ENCODE data around the gene RCC1. TPM values are rescaled to one million over a fixed set of nuclear protein-coding genes. Genes with fewer than 3 reads are reported as not detected.

The RCC1 gene
- total RNA-seq, 1 donor from 2014 or later = 34.8 TPM

- Histone ChIP-seq H2AFZ (replicated peaks) (no peak overlapping the region), H3F3A (ENCODE audit: low read depth) (no peaks in the 10 kb centered on the region), H4K20me1 (ENCODE audit: low read depth) (no peaks in the 10 kb centered on the region), H3K36me3 (peaks cover 12% of the 10 kb centered on the region), H3K9me3 (ENCODE audit: low read depth) (no peaks in the 10 kb centered on the region), H3K4me3 (no peak overlapping the region), H3K27me3 (no peaks in the 10 kb centered on the region), H3K4me1 (no peaks in the 10 kb centered on the region), H3K4me2 (no peak overlapping the region), H3K27ac (no peak overlapping the region), H3K9ac (no peak overlapping the region), H3K79me2 (ENCODE audit: low read depth) (no peaks in the 10 kb centered on the region)
- H3K27me3 Mint-ChIP-seq (ENCODE audit: insufficient read depth, low read depth) = no peaks in the 10 kb centered on the region
- TF ChIP-seq EZH2phosphoT487 (IDR thresholded peaks at IDR 0.05) (no peak), CTCF (IDR thresholded peaks at IDR 0.05) (no peak), EZH2 (IDR thresholded peaks at IDR 0.05) (no peak)
- no peak overlapping the region for H3K4me3 Mint-ChIP-seq
- H3K27ac Mint-ChIP-seq = no peak overlapping the region
- no peaks in the 10 kb centered on the region for H3K4me1 Mint-ChIP-seq
- no peak for DNase-seq (ENCODE audit: low spot score)
- H3K36me3 Mint-ChIP-seq = peaks cover 24% of the 10 kb centered on the region
- H3K9me3 Mint-ChIP-seq = no peaks in the 10 kb centered on the region
Measured at GRCh38 chr1:28480308-28480707, 25.5 kb upstream of the RCC1 start.

DNA sequence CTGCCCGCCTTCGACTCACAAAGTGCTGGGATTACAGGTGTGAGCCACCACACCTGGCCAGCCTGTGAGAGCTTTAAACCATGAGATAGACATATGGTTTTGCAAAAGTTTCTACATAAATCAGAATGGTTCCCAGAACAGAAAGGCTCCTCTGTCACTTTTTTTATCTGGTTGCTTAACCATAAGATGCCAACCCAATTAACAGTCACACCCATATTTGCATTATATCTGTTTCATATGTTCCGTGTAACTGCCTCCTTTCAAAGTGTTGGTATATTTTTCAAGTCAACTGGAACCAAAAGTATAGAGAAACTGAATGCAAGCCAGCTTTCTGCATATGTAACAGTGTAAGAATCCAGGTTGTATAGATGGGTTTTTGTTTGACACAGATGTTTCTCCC, 23.7 kb upstream of the RCC1 start:
- Mint-ChIP-seq H3K4me1 (no peaks in the 10 kb centered on the region), H3K27ac (no peak overlapping the region), H3K4me3 (no peak overlapping the region), H3K27me3 (ENCODE audit: insufficient read depth, low read depth) (no peaks in the 10 kb centered on the region), H3K36me3 (peaks cover 20% of the 10 kb centered on the region), H3K9me3 (no peaks in the 10 kb centered on the region)
- H4K20me1 ChIP-seq (ENCODE audit: low read depth) = no peaks in the 10 kb centered on the region
- DNase-seq (ENCODE audit: low spot score) = no peak
- H3K4me1 ChIP-seq = no peaks in the 10 kb centered on the region
- H3K27ac ChIP-seq = no peak overlapping the region
- H2AFZ ChIP-seq (replicated peaks) = no peak overlapping the region
- H3K9me3 ChIP-seq (ENCODE audit: low read depth) = no peaks in the 10 kb centered on the region
- no peak overlapping the region for H3K9ac ChIP-seq
- no peaks in the 10 kb centered on the region for H3F3A ChIP-seq (ENCODE audit: low read depth)
- H3K79me2 ChIP-seq (ENCODE audit: low read depth) = no peaks in the 10 kb centered on the region
- H3K4me2 ChIP-seq = no peak overlapping the region
- TF ChIP-seq EZH2 (IDR thresholded peaks at IDR 0.05) (no peak), CTCF (IDR thresholded peaks at IDR 0.05) (no peak), EZH2phosphoT487 (IDR thresholded peaks at IDR 0.05) (no peak)
- H3K27me3 ChIP-seq = no peaks in the 10 kb centered on the region
- H3K36me3 ChIP-seq = peaks cover 12% of the 10 kb centered on the region
- H3K4me3 ChIP-seq = no peak overlapping the region

GRCh38 chr1:28482702-28483101, 23.1 kb upstream of the RCC1 start:
- no peaks in the 10 kb centered on the region for H3K79me2 ChIP-seq (ENCODE audit: low read depth)
- no peak overlapping the region for H3K4me3 ChIP-seq
- no peak for DNase-seq (ENCODE audit: low spot score)
- no peak overlapping the region for H2AFZ ChIP-seq (replicated peaks)
- H4K20me1 ChIP-seq (ENCODE audit: low read depth) = no peaks in the 10 kb centered on the region
- no peak overlapping the region for H3K27ac ChIP-seq
- no peak overlapping the region for H3K4me2 ChIP-seq
- TF ChIP-seq CTCF (IDR thresholded peaks at IDR 0.05) = no peak
- TF ChIP-seq EZH2phosphoT487 (IDR thresholded peaks at IDR 0.05) = no peak
- TF ChIP-seq EZH2 (IDR thresholded peaks at IDR 0.05) = no peak
- Mint-ChIP-seq H3K27ac (no peak overlapping the region), H3K36me3 (peaks cover 20% of the 10 kb centered on the region), H3K4me3 (no peak overlapping the region), H3K27me3 (ENCODE audit: insufficient read depth, low read depth) (no peaks in the 10 kb centered on the region), H3K4me1 (no peaks in the 10 kb centered on the region), H3K9me3 (no peaks in the 10 kb centered on the region)
- H3F3A ChIP-seq (ENCODE audit: low read depth) = no peaks in the 10 kb centered on the region
- peaks cover 10% of the 10 kb centered on the region for H3K36me3 ChIP-seq
- H3K4me1 ChIP-seq = no peaks in the 10 kb centered on the region
- no peak overlapping the region for H3K9ac ChIP-seq
- H3K27me3 ChIP-seq = no peaks in the 10 kb centered on the region
- no peaks in the 10 kb centered on the region for H3K9me3 ChIP-seq (ENCODE audit: low read depth)
